ENCODE results near the gene MBOAT1. TPM values are rescaled to one million over a fixed set of nuclear protein-coding genes. Genes with fewer than 3 reads are reported as not detected.
"Not testable (repeated sequence)": the region's sequence is repeated elsewhere in the genome, so short reads cannot be mapped to it uniquely, and the experiment has no call there.

Gene MBOAT1
- total RNA-seq, 1 donor = 53.3 TPM

GRCh38 chr6:20173833-20174792, 38.2 kb downstream of the MBOAT1 start:
- peak in 2 of 3 donors; percentile 67 to 78 for DNase-seq (ENCODE audit: low read depth in 2 of 3, low spot score in 2 of 3)

- no peak for DNase-seq (ENCODE audit: low read depth in 2 of 3, low spot score in 2 of 3)
Measured at GRCh38 chr6:20172842-20173456, 39.3 kb downstream of the MBOAT1 start.

- DNase-seq (ENCODE audit: low read depth in 2 of 3, low spot score in 2 of 3) = no peak
Measured at GRCh38 chr6:20170455-20171148, 41.7 kb downstream of the MBOAT1 start.

- DNase-seq (ENCODE audit: low read depth in 2 of 3, low spot score in 2 of 3) = no peak
Measured at GRCh38 chr6:20169786-20170185, 42.5 kb downstream of the MBOAT1 start.

- DNase-seq (ENCODE audit: low read depth in 2 of 3, low spot score in 2 of 3) = peak in 1 of 3 donors; percentile 27
Measured at GRCh38 chr6:20169119-20169557, 43.1 kb downstream of the MBOAT1 start.

GRCh38 chr6:20168690-20169089, 43.6 kb downstream of the MBOAT1 start:
- no peak for DNase-seq (ENCODE audit: low read depth in 2 of 3, low spot score in 2 of 3)

- no peak for DNase-seq (ENCODE audit: low read depth in 2 of 3, low spot score in 2 of 3)
Measured at GRCh38 chr6:20167601-20168000, 44.7 kb downstream of the MBOAT1 start.

GRCh38 chr6:20166210-20166609, 46.1 kb downstream of the MBOAT1 start:
- no peak for DNase-seq (ENCODE audit: low read depth in 2 of 3, low spot score in 2 of 3)

GRCh38 chr6:20162515-20162914, 49.8 kb downstream of the MBOAT1 start:
- DNase-seq (ENCODE audit: low read depth in 2 of 3, low spot score in 2 of 3) = no peak

- DNase-seq (ENCODE audit: low read depth in 2 of 3, low spot score in 2 of 3) = no peak
Measured at GRCh38 chr6:20160541-20161283, 51.6 kb downstream of the MBOAT1 start.

- no peak for DNase-seq (ENCODE audit: low read depth in 2 of 3, low spot score in 2 of 3)
Measured at GRCh38 chr6:20159781-20160540, 52.3 kb downstream of the MBOAT1 start.

- no peak for DNase-seq (ENCODE audit: low read depth in 2 of 3, low spot score in 2 of 3)
Measured at GRCh38 chr6:20159098-20159497, 53.2 kb downstream of the MBOAT1 start.

GRCh38 chr6:20158676-20159075, 53.6 kb downstream of the MBOAT1 start:
- DNase-seq (ENCODE audit: low read depth in 2 of 3, low spot score in 2 of 3) = no peak

- no peak for DNase-seq (ENCODE audit: low read depth in 2 of 3, low spot score in 2 of 3)
Measured at GRCh38 chr6:20156824-20157223, 55.4 kb downstream of the MBOAT1 start.

GRCh38 chr6:20154753-20155152, 57.5 kb downstream of the MBOAT1 start:
- DNase-seq (ENCODE audit: low read depth in 2 of 3, low spot score in 2 of 3) = no peak

- DNase-seq (ENCODE audit: low read depth in 2 of 3, low spot score in 2 of 3) = no peak
Measured at GRCh38 chr6:20153194-20153593, 59.1 kb downstream of the MBOAT1 start.

GRCh38 chr6:20148433-20148832, 63.8 kb downstream of the MBOAT1 start:
- no peak for DNase-seq (ENCODE audit: low read depth in 2 of 3, low spot score in 2 of 3)

GRCh38 chr6:20147469-20147868, 64.8 kb downstream of the MBOAT1 start:
- no peak for DNase-seq (ENCODE audit: low read depth in 2 of 3, low spot score in 2 of 3)

- DNase-seq (ENCODE audit: low read depth in 2 of 3, low spot score in 2 of 3) = not testable (repeated sequence)
Measured at GRCh38 chr6:20146831-20147230, 65.4 kb downstream of the MBOAT1 start.

GRCh38 chr6:20146291-20146690, 66.0 kb downstream of the MBOAT1 start:
- DNase-seq (ENCODE audit: low read depth in 2 of 3, low spot score in 2 of 3) = no peak

Measured in hematopoietic multipotent progenitor cell (in vitro differentiated cells).